ENCODE data around the gene MAST1. TPM values are rescaled to one million over a fixed set of nuclear protein-coding genes. Genes with fewer than 3 reads are reported as not detected.

The MAST1 gene
- total and polyA plus RNA-seq, 2 donors (not counting 1 experiment from before 2014, with no cell fraction given): 0.39 to 1.1 TPM

DNA sequence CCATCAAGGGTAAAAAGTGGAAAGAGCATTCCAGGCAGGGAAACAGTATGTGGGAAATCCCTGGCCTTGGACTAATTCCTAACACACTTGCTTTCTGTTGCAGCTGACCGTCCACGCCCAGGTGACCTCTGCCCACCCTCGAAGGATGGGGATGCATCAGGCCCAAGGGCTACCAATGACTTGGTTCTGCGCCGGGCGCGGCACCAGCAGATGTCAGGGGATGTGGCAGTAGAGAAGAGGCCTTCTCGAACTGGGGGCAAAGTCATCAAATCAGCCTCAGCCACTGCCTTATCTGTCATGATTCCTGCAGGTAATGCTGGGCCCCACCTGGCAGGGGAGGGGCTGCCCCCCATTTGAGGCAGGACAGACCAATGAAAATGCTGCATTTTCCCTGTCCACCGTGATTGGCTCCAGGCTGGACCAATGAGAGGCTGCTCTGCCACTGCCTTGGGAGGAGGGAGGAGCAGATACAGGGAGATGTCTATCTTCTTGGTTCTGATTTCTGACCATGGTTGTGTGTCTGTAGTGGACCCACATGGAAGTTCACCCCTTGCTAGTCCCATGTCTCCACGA is 30.3 kb downstream of the MAST1 start:
- ATAC-seq (ENCODE audit: low read depth) (no peak), DNase-seq (peak; percentile 27)
- H3K4me3 ChIP-seq (ENCODE audit: control extremely low read depth in 1 of 5, extremely low read depth in 1 of 5, insufficient read depth in 1 of 5, low read depth in 2 of 5, low read length in 4 of 5): no peak overlapping the region
- intact Hi-C loops (cut with micrococcal nuclease): no loop called here
- TF ChIP-seq, protein P1, sequence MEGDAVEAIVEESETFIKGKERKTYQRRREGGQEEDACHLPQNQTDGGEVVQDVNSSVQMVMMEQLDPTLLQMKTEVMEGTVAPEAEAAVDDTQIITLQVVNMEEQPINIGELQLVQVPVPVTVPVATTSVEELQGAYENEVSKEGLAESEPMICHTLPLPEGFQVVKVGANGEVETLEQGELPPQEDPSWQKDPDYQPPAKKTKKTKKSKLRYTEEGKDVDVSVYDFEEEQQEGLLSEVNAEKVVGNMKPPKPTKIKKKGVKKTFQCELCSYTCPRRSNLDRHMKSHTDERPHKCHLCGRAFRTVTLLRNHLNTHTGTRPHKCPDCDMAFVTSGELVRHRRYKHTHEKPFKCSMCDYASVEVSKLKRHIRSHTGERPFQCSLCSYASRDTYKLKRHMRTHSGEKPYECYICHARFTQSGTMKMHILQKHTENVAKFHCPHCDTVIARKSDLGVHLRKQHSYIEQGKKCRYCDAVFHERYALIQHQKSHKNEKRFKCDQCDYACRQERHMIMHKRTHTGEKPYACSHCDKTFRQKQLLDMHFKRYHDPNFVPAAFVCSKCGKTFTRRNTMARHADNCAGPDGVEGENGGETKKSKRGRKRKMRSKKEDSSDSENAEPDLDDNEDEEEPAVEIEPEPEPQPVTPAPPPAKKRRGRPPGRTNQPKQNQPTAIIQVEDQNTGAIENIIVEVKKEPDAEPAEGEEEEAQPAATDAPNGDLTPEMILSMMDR (IDR thresholded peaks at IDR 0.05): no peak
- TF ChIP-seq EZH2 (IDR thresholded peaks at IDR 0.05; ENCODE audit: borderline replicate concordance, insufficient read depth, low read depth, low read length, poor library complexity, severe bottlenecking): no peak
- Mint-ChIP-seq H3K4me1 (peaks cover 8% of the 10 kb centered on the region), H3K4me3 (peak overlapping the region; percentile 91), H3K27ac (no peak overlapping the region), H3K27me3 (no peaks in the 10 kb centered on the region), H3K9me3 (ENCODE audit: insufficient read depth) (peaks cover 4% of the 10 kb centered on the region)
- H3K9ac ChIP-seq (ENCODE audit: low read length): no peak overlapping the region
- no peak overlapping the region for H3K27ac ChIP-seq (ENCODE audit: low read length in 2 of 2)
- no peaks in the 10 kb centered on the region for H3K36me3 ChIP-seq (replicated peaks in 1 of 2; ENCODE audit: control extremely low read depth in 1 of 2, control insufficient read depth in 1 of 2, extremely low read depth in 1 of 2, insufficient read depth in 2 of 2, low read length in 1 of 2)
- H3K4me2 ChIP-seq (replicated peaks; ENCODE audit: low read depth, low read length, poor library complexity, severe bottlenecking): no peak overlapping the region
- no peaks in the 10 kb centered on the region for H3K79me2 ChIP-seq (ENCODE audit: control insufficient read depth, insufficient read depth, low read length)
- H4K20me1 ChIP-seq (ENCODE audit: control insufficient read depth, insufficient read depth, low read length, poor library complexity, severe bottlenecking): no peaks in the 10 kb centered on the region
- H3K9me3 ChIP-seq (ENCODE audit: control extremely low read depth in 1 of 3, control insufficient read depth in 2 of 3, insufficient read depth in 1 of 3, low read length in 2 of 3): peaks cover 0 to 11% (median 0%) of the 10 kb centered on the region in 3 donors
- no peak overlapping the region for H2AFZ ChIP-seq (ENCODE audit: insufficient read depth, low read depth, low read length, poor library complexity, severe bottlenecking)
- peaks cover 0 to 2% (median 0%) of the 10 kb centered on the region in 4 experiments for H3K27me3 ChIP-seq (replicated peaks in 1 of 4; ENCODE audit: control extremely low read depth in 1 of 4, control insufficient read depth in 3 of 4, insufficient read depth in 4 of 4, low read length in 3 of 4)
- H3K4me1 ChIP-seq (ENCODE audit: control insufficient read depth in 2 of 2, insufficient read depth in 2 of 2, low read length in 2 of 2): peaks cover 0 to 11% of the 10 kb centered on the region in 2 donors
- ChIA-PET POLR2A (no interaction called here), CTCF (interaction anchor here (1.5 kb wide), 1 partner anchor 14 kb away, joined by 3 read pairs; no protein-coding TSS in a partner anchor)
- WGBS (ENCODE audit: insufficient coverage): 89% methylated on average over 10 of the region's 10 CpGs

DNA sequence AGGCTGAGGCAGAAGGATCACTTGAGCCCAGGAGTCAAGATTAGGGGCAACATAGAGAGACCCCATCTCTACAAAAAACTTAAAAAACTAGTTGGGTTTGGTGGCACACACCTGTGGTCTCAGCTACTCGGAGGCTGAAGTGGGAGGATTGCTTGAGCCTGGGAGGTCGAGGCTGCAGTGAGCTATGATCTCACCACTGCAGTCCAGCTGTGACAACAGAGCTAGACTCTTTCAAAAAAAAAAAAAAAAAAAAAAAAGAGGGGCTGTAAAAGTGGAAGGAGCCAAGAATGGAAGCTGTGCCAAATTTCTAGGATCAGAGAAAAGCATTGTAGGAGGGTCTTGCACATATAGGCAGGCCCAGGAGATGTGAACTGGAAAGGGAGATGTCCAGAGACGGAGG is 33.4 kb downstream of the MAST1 start:
- Histone ChIP-seq H3K79me2 (ENCODE audit: control insufficient read depth, insufficient read depth, low read length) (no peaks in the 10 kb centered on the region), H3K4me1 (ENCODE audit: control insufficient read depth in 2 of 2, insufficient read depth in 2 of 2, low read length in 2 of 2) (peaks cover 0 to 11% of the 10 kb centered on the region in 2 donors), H3K27me3 (replicated peaks in 1 of 4; ENCODE audit: control extremely low read depth in 1 of 4, control insufficient read depth in 3 of 4, insufficient read depth in 4 of 4, low read length in 3 of 4) (peaks cover 0 to 2% (median 0%) of the 10 kb centered on the region in 4 experiments), H3K36me3 (replicated peaks in 1 of 2; ENCODE audit: control extremely low read depth in 1 of 2, control insufficient read depth in 1 of 2, extremely low read depth in 1 of 2, insufficient read depth in 2 of 2, low read length in 1 of 2) (peaks cover 0 to 14% of the 10 kb centered on the region in 2 experiments), H3K4me3 (ENCODE audit: control extremely low read depth in 1 of 5, extremely low read depth in 1 of 5, insufficient read depth in 1 of 5, low read depth in 2 of 5, low read length in 4 of 5) (no peak overlapping the region), H2AFZ (ENCODE audit: insufficient read depth, low read depth, low read length, poor library complexity, severe bottlenecking) (no peak overlapping the region), H4K20me1 (ENCODE audit: control insufficient read depth, insufficient read depth, low read length, poor library complexity, severe bottlenecking) (no peaks in the 10 kb centered on the region), H3K9me3 (ENCODE audit: control extremely low read depth in 1 of 3, control insufficient read depth in 2 of 3, insufficient read depth in 1 of 3, low read length in 2 of 3) (peaks cover 0 to 19% (median 0%) of the 10 kb centered on the region in 3 donors), H3K9ac (ENCODE audit: low read length) (no peak overlapping the region), H3K4me2 (replicated peaks; ENCODE audit: low read depth, low read length, poor library complexity, severe bottlenecking) (no peak overlapping the region), H3K27ac (ENCODE audit: low read length in 2 of 2) (no peak overlapping the region)
- no peak overlapping the region for H3K4me3 Mint-ChIP-seq
- POLR2A ChIA-PET: interaction anchor here (0.7 kb wide), 1 partner anchor 365 kb away, joined by 3 read pairs; no protein-coding TSS in a partner anchor
- DNase-seq: no peak
- no peak overlapping the region for H3K27ac Mint-ChIP-seq
- intact Hi-C loops (cut with micrococcal nuclease): no loop called here
- H3K27me3 Mint-ChIP-seq: no peaks in the 10 kb centered on the region
- no peak for ATAC-seq (ENCODE audit: low read depth)
- CTCF ChIA-PET: no interaction called here
- H3K9me3 Mint-ChIP-seq (ENCODE audit: insufficient read depth): peaks cover 4% of the 10 kb centered on the region
- no peak for TF ChIP-seq EZH2 (IDR thresholded peaks at IDR 0.05; ENCODE audit: borderline replicate concordance, insufficient read depth, low read depth, low read length, poor library complexity, severe bottlenecking)
- TF ChIP-seq, protein P1 (IDR thresholded peaks at IDR 0.05): no peak
- H3K4me1 Mint-ChIP-seq: peaks cover 7% of the 10 kb centered on the region
- 100% methylated on average over 1 of the region's 3 CpGs for WGBS (ENCODE audit: insufficient coverage)
